AG09309 (cell line): ENCODE data around the gene PRM2.
A peak's percentile ranks its signal among the peaks of the same experiment; 100 is the strongest.

ENCODE experiments used
- DNase-seq: peaks from one replicate; pipeline ENCODE4 v3.0.0-alpha.2; 2010; ENCODE audit warnings: low read depth
- H3K4me3 ChIP-seq: 2 replicates; pipeline ENCODE4 v1.5.1; 2011; ENCODE audit warnings: mild to moderate bottlenecking, low read depth, low read length, moderate library complexity; ENCODE audit not compliant: control insufficient read depth
- CTCF ChIP-seq: IDR thresholded peaks from 2 replicates; pipeline ENCODE4 v1.5.1; 2011; ENCODE audit warnings: mild to moderate bottlenecking, low read depth, low read length, inconsistent platforms; ENCODE audit not compliant: insufficient read depth, control insufficient read depth; ENCODE audit errors: missing control alignments

PRM2 gene

GRCh38 chr16:11254913-11255736 is 21.2 kb downstream of the PRM2 start:
- peak overlapping the region; percentile 63 for H3K4me3 ChIP-seq
- no peak for TF ChIP-seq CTCF
- DNase-seq = no peak

GRCh38 chr16:11253995-11254912 is 22.0 kb downstream of the PRM2 start:
- no peak for TF ChIP-seq CTCF
- peak overlapping the region; percentile 63 for H3K4me3 ChIP-seq
- no peak for DNase-seq

- no peak for DNase-seq
- no peak overlapping the region for H3K4me3 ChIP-seq
- no peak for TF ChIP-seq CTCF
These were observed 23.0 kb downstream of the PRM2 start for GRCh38 chr16:11253009-11253994.

GRCh38 chr16:11252482-11252931 is 23.8 kb downstream of the PRM2 start:
- no peak for DNase-seq
- no peak overlapping the region for H3K4me3 ChIP-seq
- TF ChIP-seq CTCF = no peak

- peak; percentile 56 for DNase-seq
- no peak overlapping the region for H3K4me3 ChIP-seq
- TF ChIP-seq CTCF = no peak
These were observed 24.5 kb downstream of the PRM2 start for GRCh38 chr16:11251525-11252481.
